NCI-H2196 treated with DMSO at 0.1 percent for 48 hours (cell line): ENCODE results near the gene TMEM14A.
"Not testable (repeated sequence)": the region's sequence is repeated elsewhere in the genome, so short reads cannot be mapped to it uniquely, and the experiment has no call there.

Source experiments
- DNase-seq: peaks from one replicate; lab custom pipeline; 2025; ENCODE audit not compliant: unreplicated experiment; lab: John Stamatoyannopoulos, UW

The TMEM14A gene

DNA sequence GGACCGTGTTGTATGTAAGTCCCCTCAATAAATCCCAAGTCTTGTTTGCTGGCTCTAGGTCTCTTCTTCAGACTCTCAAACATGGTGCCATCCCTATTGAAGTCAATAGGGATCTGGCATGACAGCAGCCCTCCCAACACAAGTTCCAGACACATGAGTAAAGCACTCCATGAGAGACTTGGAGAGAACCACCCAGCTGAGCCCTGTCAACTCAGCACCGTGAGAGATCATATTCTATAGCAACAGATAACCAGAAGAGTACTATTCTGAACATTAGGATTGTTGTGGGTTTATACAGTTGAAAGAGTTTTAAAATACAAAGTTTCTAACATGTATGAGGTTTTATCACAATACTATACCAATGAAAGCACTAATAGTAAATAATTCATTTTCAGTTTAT lies 23.5 kb downstream of the TMEM14A start:
- DNase-seq, result no peak

GRCh38 chr6:52696418-52696817 lies 25.5 kb downstream of the TMEM14A start:
- no peak for DNase-seq

DNA sequence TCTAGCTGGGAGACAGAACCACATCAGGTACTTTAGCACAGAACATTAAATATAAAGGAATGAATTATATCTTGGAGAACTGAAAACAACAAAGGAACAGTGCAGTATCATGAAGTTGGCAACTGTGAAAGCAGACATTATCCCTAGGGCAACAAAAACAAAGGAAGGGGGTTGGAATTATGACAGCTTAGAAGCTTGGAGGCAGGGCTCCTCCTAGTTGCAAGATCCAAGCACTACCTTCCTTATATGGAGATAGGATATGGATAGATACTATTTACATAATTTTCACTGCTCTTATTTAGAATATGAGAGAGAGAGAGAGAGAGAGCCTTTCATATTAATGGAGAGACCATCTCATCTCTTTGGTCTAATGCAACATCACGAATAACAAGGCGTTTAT lies 27.0 kb downstream of the TMEM14A start:
- DNase-seq, result no peak

DNA sequence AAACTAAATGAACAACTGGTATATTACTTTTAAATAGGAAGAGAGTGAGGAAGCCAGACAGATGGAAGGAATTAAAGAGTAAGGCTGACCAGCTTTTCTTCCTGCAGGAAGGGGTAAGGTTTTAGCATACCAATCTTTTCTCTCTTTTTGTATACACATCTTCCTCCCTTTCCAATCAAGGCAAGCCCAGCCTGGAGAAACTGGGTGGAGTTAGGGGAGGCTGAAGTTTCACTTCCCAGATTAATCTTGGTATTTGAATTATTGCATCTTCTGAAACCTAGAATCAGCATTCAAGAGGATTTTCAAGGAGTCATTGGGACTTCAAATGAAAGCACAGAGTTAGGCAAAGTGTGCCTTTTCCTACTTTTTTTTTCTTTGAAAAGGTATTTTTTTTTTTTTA lies 33.1 kb downstream of the TMEM14A start:
- no peak for DNase-seq

- not testable (repeated sequence) for DNase-seq
These were observed 34.0 kb downstream of the TMEM14A start for GRCh38 chr6:52704781-52705502.

DNA sequence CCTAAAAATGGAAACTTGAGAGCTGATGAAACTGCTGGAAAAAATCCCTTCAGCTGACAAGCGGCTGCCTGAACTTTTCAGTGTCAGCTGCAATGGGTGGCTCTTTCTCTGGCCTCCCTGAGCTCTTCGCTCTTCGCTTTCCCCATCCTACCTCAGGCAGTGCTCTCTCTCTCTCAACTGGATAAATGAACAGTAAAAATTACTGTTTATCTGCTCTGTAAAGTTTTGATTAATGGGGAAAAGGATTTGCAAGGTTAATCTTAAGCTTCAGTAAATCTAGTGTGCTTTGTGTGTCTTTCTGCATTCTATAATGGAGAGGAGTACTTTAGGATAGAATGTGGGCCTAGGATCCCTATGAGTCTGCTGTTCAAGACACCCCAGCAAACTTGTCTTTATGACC lies 35.1 kb downstream of the TMEM14A start:
- no peak for DNase-seq

DNA sequence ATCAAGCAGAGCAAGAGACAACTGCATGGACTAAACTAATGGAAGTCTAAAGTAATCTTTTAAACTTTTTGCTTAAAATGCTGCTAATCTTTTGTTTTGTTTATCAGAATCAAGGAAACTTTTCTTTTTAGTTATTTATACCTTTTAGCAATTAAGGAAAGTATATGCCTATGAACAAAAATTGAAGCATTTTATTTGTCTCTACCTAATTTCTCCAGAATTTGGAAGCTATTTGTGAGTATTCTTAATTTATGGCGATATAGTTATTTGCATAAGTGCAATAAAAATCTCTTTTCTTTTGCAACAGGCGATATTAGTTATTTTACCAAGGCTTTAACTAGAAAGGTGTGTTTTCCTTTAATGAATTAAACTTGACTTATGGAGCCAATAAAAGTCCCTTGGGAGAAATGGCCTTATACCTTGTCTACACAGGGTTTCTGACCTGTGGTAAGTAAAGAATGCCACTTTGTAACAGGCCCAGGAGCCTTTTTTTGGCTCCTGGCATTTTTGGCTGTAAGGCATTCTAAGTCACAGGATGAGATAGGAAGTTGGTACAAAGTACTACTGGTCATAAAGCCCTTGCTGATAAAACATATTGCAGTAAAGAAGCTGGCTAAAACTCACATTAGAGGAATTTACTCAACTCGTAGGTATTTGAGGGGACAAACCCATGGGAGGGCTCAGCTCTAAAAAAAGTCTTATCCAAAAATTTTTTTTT lies 37.2 kb downstream of the TMEM14A start:
- DNase-seq, result no peak

DNA sequence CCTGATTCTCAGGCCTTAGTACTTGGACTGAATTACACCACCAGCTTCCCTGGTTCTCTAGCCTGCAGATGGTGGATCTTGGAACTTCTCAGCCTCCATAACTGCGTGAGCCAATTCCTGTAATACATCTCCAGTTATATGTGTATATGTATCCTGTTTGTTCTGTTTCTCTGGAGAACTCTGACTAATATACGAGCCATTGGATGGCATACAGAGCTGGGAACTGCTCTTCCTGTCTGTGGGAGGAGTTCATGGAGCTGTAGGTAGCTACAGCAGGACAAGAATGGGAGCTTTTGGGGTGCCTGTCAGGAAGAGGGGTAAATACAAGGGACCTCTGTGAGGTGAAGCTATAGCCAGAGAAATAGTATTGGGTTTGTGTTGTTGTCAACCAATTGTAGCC lies 41.2 kb downstream of the TMEM14A start:
- no peak for DNase-seq

DNA sequence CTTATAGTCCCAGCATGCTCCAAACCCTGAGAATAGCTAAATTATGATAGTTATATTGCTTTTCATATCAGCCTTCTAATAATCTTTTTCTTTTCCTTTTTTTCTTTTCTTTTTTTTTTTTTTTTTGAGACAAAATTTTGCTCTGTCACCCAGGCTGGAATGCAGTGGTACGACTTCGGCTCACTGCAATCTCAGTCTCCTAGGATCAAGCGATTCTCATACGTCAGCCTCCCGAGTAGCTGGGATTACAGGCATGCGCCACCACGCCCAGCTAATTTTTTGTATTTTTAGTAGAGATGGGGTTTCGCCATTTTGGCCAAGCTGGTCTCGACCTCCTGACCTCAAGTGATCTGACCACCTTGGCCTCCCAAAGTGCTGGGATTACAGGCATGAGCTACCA lies 43.8 kb downstream of the TMEM14A start:
- not testable (repeated sequence) for DNase-seq

DNA sequence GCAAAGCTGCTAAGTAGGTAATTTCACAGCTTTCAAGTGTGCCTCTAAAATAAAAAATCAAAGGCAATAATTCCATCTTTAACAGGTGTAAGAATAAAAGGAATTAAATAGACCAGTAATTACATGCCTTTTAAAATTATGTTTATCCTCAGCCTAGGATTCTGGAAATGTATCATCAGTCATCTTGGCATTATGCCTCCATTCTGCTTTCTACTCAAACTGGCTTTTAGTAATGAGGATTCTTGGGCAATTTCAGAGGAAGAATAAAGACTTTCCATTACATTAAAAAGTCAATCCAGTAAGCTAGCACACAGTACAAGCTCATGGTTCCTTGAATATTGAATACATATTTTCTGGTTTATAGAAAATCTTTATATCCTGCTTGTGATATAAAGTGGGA lies 47.6 kb downstream of the TMEM14A start:
- no peak for DNase-seq

DNA sequence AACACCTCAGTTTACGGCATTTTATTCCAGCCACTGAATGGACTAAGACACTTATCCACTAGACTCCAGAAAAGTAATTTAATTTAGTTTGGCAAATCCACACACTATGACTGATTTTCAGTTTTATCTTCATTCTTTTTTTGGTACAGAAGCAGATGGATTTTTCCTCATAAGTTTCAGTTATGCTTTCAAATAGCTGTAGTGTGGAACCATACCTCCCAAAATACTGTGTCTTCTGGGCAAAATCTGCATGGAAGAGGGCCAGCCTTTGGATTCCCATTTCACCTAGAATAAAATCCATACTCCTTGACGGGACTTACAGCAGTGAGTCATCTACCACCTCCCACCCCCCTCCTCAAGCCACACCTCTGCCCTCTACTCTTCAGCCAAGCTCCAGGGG lies 49.4 kb downstream of the TMEM14A start:
- DNase-seq, result no peak

GRCh38 chr6:52724042-52724405 lies 53.1 kb downstream of the TMEM14A start:
- DNase-seq, result no peak

GRCh38 chr6:52724406-52725121 lies 53.7 kb downstream of the TMEM14A start:
- peak; percentile 49 for DNase-seq

DNA sequence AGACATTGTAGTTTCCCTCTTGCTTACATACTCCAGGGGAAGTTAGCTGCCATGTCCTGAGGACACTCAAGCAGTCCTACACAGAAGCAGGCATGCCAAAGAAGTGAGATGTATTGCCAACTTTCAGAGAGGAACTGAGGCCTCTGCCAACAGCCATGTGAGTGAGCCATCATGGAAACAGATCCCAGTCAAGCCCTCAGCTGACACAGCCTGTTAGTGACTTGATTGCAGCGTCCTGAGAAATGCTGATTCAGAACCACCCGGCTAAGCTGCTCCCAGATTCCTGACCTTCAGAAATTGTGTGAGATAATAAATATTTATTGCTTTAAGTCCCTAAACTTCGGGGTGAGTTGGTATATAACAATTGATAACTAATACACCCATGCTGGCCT lies 54.2 kb downstream of the TMEM14A start:
- no peak for DNase-seq

DNA sequence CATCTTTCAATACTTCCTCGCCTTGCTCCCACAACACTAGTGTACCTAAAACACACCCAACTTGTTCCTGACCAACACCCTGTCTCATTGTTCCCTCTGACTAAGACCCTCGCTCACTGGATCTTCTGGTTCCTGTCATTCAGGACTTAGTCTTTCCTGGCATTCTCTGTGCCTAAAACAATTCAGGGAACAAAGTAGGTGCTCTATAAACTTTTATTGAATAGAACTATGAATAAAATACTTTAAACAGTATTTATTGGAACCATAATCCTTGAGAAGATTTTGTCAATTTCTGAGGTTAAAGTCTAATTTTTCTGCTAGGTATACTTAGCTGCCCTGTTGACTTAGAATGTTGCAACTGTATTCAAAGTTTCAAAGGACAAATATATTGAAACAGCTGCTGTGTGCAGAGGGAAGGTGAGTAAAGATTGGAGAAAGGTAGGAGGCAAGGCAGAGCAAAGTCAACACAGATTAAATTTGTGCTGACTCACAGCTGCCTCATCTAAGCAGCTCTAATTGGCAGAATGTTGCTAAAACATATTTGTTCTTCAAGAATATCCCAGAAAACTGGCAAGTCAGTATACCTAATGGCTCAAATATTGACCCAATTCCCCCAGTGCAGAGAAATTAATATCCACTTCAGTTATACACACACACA lies 54.8 kb downstream of the TMEM14A start:
- DNase-seq, result peak; percentile 18

DNA sequence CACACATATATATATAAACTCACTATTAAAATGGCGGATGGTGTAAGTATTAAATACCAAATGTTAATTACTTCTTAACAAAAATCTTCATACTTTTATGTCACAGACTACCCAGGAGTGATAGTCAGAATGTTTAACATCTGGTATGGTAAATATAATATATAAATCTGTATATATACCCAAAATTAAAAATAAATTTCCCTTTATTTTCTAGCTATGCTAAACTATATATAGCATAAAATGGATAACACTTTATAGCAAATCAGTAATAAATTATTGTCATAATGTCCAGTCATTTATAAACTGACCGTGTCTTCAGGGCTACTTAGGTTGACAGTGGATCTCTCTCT lies 55.3 kb downstream of the TMEM14A start:
- no peak for DNase-seq

DNA sequence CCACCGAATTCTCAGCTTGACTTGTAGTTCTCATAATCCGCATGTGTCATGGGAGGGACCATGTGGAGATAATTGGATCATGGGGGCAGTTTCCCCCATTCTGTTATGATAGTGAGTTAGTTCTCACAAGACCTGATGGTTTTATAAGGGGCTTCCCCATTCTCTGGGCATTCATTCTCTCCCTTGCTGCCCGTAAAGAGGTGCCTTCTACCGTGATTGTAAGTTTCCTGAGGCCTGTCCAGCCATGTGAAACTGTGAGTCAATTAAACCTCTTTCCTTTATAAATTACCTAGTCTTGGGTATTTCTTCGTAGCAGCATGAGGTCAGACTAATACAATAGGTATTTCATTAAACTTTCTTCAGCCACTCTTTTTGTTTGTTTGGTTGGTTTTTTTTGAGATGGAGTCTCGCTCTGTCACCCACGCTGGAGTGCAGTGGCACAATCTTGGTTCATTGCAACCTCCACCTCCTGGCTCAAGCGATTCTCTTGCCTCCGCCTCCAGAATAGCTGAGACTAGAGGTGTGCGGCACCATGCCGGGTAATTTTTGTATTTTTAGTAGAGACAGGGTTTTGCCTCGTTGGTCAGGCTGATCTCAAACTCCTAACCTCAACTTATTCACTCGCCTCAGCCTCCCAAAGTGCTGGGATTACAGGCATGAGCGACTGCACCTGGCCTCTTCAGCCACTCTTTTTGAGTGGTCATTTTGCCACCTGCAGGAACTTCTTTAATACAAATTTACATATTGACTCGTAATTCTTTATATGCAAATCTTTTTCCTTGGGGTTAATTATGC lies 56.0 kb downstream of the TMEM14A start:
- no peak for DNase-seq

DNA sequence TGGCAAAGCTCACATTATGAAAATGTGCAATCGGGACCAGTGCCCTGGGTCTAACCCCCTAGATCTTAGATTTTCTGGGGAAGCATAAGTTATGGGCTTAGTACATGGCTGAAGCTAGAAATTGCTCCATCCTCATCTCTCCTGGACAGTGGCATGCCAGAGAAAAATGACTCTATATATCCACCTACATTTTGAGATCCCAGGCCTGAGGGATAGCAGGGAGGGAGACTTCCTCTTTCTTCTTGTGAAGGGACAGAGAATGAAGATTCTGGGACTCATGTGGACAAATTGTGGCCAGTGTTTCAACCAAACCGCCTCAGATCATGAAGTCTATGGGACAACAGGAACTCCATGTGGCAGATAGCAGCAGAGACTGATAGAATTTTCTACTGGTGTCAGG lies 57.0 kb downstream of the TMEM14A start:
- DNase-seq, result no peak

DNA sequence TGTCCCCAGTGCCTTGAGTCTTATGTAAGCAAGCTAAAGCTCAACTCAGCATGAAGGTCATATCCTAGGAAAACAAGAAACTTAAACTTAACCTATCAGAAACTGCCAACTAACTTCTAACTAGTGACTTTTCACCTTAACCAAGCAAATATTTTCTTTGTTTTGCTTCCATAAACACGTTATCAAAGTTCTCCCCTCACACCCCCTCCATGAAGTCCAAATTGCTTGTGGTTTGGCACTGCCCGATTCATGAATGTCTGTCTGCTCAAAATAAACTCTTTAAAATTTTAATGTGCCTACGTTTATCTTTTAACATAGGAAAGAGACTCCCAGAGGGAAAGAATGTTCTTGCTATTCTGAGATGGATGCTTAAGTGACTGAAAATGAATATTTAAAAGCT lies 57.5 kb downstream of the TMEM14A start:
- no peak for DNase-seq

DNA sequence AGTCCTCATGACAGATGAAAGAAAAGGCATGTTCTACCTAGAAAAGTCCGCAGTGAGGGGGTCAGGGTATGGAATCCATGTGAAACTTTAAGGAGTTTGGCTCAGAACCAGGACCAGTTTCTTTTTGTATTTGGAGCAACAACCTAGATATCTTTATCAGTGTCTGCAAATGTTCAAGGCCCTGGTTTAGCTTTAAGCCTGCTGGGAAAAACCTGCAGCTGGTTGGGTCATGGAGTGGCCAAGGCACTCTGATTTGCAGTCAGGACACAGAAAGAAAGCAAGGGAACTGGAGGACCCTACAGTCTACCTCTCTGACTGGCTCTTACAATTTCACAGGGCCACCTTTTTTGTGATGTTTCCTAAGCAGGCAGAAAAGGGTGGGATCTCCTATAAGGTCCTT lies 58.7 kb downstream of the TMEM14A start:
- no peak for DNase-seq

DNA sequence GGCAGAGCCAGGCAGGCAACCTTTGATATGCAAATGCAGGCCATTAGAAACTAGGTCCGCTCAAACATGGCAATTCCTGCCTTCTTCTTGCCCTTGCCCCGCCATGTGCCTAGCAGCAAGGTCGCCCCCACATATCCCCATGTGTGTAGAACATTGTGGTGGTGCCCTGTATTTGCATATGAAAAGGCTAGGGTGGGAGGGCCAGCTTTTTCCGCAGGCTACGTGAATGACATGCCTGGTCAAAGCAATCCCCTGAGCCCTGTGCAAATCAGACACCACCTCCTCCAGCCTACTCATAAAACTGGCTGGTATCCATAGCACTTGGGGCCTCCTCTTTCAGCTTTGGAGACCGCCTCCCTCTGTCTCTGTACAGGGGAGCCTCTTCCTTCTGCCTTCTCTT lies 60.8 kb downstream of the TMEM14A start:
- no peak for DNase-seq
